Measurements from ENCODE around the gene TRIP12.

The TRIP12 gene

GRCh38 chr2:229855116-229855515, 66.7 kb downstream of the TRIP12 start:
- no peak for TF ChIP-seq SIN3A (IDR thresholded peaks at IDR 0.05; ENCODE audit: borderline replicate concordance, insufficient read depth, low read length)
- TF ChIP-seq POLR2AphosphoS5 (IDR thresholded peaks at IDR 0.05; ENCODE audit: low read depth, low read length) = no peak
- TF ChIP-seq, protein P1, sequence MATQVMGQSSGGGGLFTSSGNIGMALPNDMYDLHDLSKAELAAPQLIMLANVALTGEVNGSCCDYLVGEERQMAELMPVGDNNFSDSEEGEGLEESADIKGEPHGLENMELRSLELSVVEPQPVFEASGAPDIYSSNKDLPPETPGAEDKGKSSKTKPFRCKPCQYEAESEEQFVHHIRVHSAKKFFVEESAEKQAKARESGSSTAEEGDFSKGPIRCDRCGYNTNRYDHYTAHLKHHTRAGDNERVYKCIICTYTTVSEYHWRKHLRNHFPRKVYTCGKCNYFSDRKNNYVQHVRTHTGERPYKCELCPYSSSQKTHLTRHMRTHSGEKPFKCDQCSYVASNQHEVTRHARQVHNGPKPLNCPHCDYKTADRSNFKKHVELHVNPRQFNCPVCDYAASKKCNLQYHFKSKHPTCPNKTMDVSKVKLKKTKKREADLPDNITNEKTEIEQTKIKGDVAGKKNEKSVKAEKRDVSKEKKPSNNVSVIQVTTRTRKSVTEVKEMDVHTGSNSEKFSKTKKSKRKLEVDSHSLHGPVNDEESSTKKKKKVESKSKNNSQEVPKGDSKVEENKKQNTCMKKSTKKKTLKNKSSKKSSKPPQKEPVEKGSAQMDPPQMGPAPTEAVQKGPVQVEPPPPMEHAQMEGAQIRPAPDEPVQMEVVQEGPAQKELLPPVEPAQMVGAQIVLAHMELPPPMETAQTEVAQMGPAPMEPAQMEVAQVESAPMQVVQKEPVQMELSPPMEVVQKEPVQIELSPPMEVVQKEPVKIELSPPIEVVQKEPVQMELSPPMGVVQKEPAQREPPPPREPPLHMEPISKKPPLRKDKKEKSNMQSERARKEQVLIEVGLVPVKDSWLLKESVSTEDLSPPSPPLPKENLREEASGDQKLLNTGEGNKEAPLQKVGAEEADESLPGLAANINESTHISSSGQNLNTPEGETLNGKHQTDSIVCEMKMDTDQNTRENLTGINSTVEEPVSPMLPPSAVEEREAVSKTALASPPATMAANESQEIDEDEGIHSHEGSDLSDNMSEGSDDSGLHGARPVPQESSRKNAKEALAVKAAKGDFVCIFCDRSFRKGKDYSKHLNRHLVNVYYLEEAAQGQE (IDR thresholded peaks at IDR 0.05; ENCODE audit: insufficient read depth in 1 of 2, low read depth in 2 of 2, low read length in 2 of 2) = no peak
- no peak for TF ChIP-seq TAF1 (IDR thresholded peaks at IDR 0.05; ENCODE audit: borderline replicate concordance, insufficient read depth, low read length)
- TF ChIP-seq FOXP2 (optimal IDR thresholded peaks at IDR 0.05; ENCODE audit: borderline replicate concordance, extremely low read depth, extremely low read length, insufficient read depth) = no peak

DNA sequence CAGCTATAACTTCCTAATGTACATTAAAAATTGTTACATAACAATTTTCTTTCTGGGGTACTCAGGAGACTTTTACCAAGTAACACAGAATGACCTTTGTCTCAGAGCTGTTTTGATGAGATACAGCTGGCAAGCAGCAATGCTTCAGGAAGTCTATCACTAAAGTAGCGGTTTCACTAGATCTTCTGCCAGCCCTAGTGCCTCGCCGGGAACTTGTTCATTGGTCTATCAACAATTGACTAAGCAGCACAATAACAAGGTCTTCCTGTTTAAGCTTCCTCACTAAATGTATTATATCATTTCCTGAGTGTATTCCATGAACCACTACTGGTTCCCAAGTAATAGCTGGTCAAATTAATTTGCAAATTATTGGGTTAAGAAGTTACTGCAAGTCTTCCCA, 69.2 kb downstream of the TRIP12 start:
- TF ChIP-seq SIN3A (IDR thresholded peaks at IDR 0.05; ENCODE audit: borderline replicate concordance, insufficient read depth, low read length) = peak; percentile 66; the same call in 1 of the 2 replicates
- no peak for TF ChIP-seq POLR2AphosphoS5 (IDR thresholded peaks at IDR 0.05; ENCODE audit: low read depth, low read length)

GRCh38 chr2:229851870-229852269, 69.9 kb downstream of the TRIP12 start:
- TF ChIP-seq, protein P1 (IDR thresholded peaks at IDR 0.05; ENCODE audit: insufficient read depth in 1 of 2, low read depth in 2 of 2, low read length in 2 of 2) = no peak
- TF ChIP-seq POLR2AphosphoS5 (IDR thresholded peaks at IDR 0.05; ENCODE audit: low read depth, low read length) = no peak
- no peak for TF ChIP-seq TAF1 (IDR thresholded peaks at IDR 0.05; ENCODE audit: borderline replicate concordance, insufficient read depth, low read length)
- no peak for TF ChIP-seq FOXP2 (optimal IDR thresholded peaks at IDR 0.05; ENCODE audit: borderline replicate concordance, extremely low read depth, extremely low read length, insufficient read depth)
- TF ChIP-seq SIN3A (IDR thresholded peaks at IDR 0.05; ENCODE audit: borderline replicate concordance, insufficient read depth, low read length) = no peak

DNA sequence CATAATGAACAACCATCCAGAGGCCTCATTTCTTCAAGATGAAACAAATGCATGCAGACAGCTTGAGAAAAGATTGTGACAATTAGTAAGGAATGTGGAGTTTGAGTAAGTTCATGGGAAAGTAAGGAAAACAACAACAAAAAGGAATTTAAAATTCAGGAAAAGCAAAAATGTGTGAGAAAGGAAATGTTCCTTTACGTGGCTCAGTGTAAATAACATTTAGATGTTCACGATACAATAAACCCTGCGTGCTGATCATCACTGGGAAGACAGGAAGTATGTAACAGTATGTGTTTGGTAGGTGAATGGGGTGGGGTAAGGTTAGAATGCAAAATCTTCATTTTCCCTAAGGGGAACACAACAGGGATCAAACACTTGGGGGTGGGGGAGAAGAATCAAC, 72.7 kb downstream of the TRIP12 start:
- no peak for TF ChIP-seq SIN3A (IDR thresholded peaks at IDR 0.05; ENCODE audit: borderline replicate concordance, insufficient read depth, low read length)
- TF ChIP-seq TAF1 (IDR thresholded peaks at IDR 0.05; ENCODE audit: borderline replicate concordance, insufficient read depth, low read length) = no peak
- no peak for TF ChIP-seq POLR2AphosphoS5 (IDR thresholded peaks at IDR 0.05; ENCODE audit: low read depth, low read length)
- TF ChIP-seq FOXP2 (optimal IDR thresholded peaks at IDR 0.05; ENCODE audit: borderline replicate concordance, extremely low read depth, extremely low read length, insufficient read depth) = no peak
- TF ChIP-seq, protein P1 (IDR thresholded peaks at IDR 0.05; ENCODE audit: insufficient read depth in 1 of 2, low read depth in 2 of 2, low read length in 2 of 2) = no peak

- no peak for TF ChIP-seq FOXP2 (optimal IDR thresholded peaks at IDR 0.05; ENCODE audit: borderline replicate concordance, extremely low read depth, extremely low read length, insufficient read depth)
Measured at GRCh38 chr2:229843613-229844012, 78.2 kb downstream of the TRIP12 start.

DNA sequence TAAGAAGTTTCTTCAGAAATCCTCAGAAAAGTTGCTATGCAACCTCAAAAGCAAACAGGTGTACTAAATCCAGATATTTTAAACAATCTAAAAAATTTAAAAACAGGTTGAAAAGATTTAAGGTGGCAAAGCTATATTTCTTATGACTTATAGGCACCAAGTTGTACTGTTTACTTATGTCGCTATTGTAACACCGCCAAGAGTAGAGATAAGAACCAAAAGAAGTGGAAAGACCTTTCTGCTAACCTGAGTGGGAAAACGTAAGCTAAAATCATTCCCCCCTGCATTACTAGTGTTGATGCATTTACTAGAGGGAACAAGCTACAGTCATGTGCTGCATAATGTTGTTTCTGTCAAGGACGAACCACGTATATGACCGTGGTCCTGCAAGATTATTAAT, 83.1 kb downstream of the TRIP12 start:
- no peak for TF ChIP-seq TAF1 (IDR thresholded peaks at IDR 0.05; ENCODE audit: borderline replicate concordance, insufficient read depth, low read length)

- TF ChIP-seq POLR2AphosphoS5 (IDR thresholded peaks at IDR 0.05; ENCODE audit: low read depth, low read length) (no peak), FOXP2 (optimal IDR thresholded peaks at IDR 0.05; ENCODE audit: borderline replicate concordance, extremely low read depth, extremely low read length, insufficient read depth) (no peak), SIN3A (IDR thresholded peaks at IDR 0.05; ENCODE audit: borderline replicate concordance, insufficient read depth, low read length) (no peak), TAF1 (IDR thresholded peaks at IDR 0.05; ENCODE audit: borderline replicate concordance, insufficient read depth, low read length) (no peak)
- TF ChIP-seq, protein P1 (IDR thresholded peaks at IDR 0.05; ENCODE audit: insufficient read depth in 1 of 2, low read depth in 2 of 2, low read length in 2 of 2) = no peak
Measured at GRCh38 chr2:229836847-229837246, 85.0 kb downstream of the TRIP12 start.

All from PFSK-1 (cell line).